Stimulated activated CD4-positive, alpha-beta T cell treated with anti-CD3 and anti-CD28 coated beads, TNF-alpha, amount 100 ng/mL, for 4 hours (primary cell): ENCODE results near the gene NKX6-2.

Experiments used
- DNase-seq, 3 experiments: peaks; one replicate each; pipeline ENCODE4 v3.0.0-alpha.2; 2020; ENCODE audit warnings: low read depth in 3 of 3

Gene NKX6-2

GRCh38 chr10:132813001-132813401 is 27.1 kb upstream of the NKX6-2 start:
- no peak for DNase-seq

- DNase-seq = no peak
Observed at GRCh38 chr10:132812520-132812919, 26.6 kb upstream of the NKX6-2 start.

- DNase-seq = no peak
Observed at GRCh38 chr10:132811891-132812481, 26.0 kb upstream of the NKX6-2 start.

- no peak for DNase-seq
Observed at GRCh38 chr10:132810807-132811700, 25.1 kb upstream of the NKX6-2 start.

- no peak for DNase-seq
Observed at GRCh38 chr10:132810141-132810806, 24.3 kb upstream of the NKX6-2 start.

- DNase-seq = no peak
Observed at GRCh38 chr10:132809232-132810140, 23.5 kb upstream of the NKX6-2 start.

GRCh38 chr10:132808383-132809231 is 22.7 kb upstream of the NKX6-2 start:
- no peak for DNase-seq

GRCh38 chr10:132807621-132808049 is 21.7 kb upstream of the NKX6-2 start:
- DNase-seq = no peak

- DNase-seq = no peak
Observed at GRCh38 chr10:132806561-132807003, 20.6 kb upstream of the NKX6-2 start.

- DNase-seq = no peak
Observed at GRCh38 chr10:132806110-132806509, 20.2 kb upstream of the NKX6-2 start.

- no peak for DNase-seq
Observed at GRCh38 chr10:132805599-132805998, 19.7 kb upstream of the NKX6-2 start.

GRCh38 chr10:132804785-132805426 is 19.0 kb upstream of the NKX6-2 start:
- no peak for DNase-seq

GRCh38 chr10:132804287-132804686 is 18.3 kb upstream of the NKX6-2 start:
- no peak for DNase-seq

GRCh38 chr10:132803416-132804210 is 17.7 kb upstream of the NKX6-2 start:
- no peak for DNase-seq

GRCh38 chr10:132802694-132803320 is 16.9 kb upstream of the NKX6-2 start:
- no peak for DNase-seq

GRCh38 chr10:132802048-132802447 is 16.1 kb upstream of the NKX6-2 start:
- no peak for DNase-seq

- no peak for DNase-seq
Observed at GRCh38 chr10:132799865-132800264, 13.9 kb upstream of the NKX6-2 start.

- DNase-seq = no peak
Observed at GRCh38 chr10:132798876-132799275, 12.9 kb upstream of the NKX6-2 start.

GRCh38 chr10:132798403-132798802 is 12.5 kb upstream of the NKX6-2 start:
- no peak for DNase-seq
